HepG2 (cell line): ENCODE results near the gene SFI1. TPM values are rescaled to one million over a fixed set of nuclear protein-coding genes. Genes with fewer than 3 reads are reported as not detected.
A peak's percentile ranks its signal among the peaks of the same experiment; 100 is the strongest.

Experiments used
- BCL3 ChIP-seq: sonication (generic); formaldehyde crosslinking; IDR thresholded peaks from 2 replicates; pipeline ENCODE4 v1.5.1; 2020; ENCODE audit warnings: mild to moderate bottlenecking, missing genetic modification reagents, moderate library complexity
- CC2D1A ChIP-seq: sonication (generic); formaldehyde crosslinking; IDR thresholded peaks from 2 replicates; pipeline ENCODE4 v1.8.1; 2023; ENCODE audit warnings: mild to moderate bottlenecking, missing genetic modification reagents
- EP300 ChIP-seq, 3 experiments: sonication (generic) in 1 of 3; formaldehyde crosslinking in 1 of 3; IDR thresholded peaks; 2 replicates each; pipeline versions ENCODE4 v1.5.1 to v1.6.1; 2011 to 2020; ENCODE audit warnings: low read depth in 2 of 3, low read length in 2 of 3, borderline replicate concordance in 1 of 3, improper control_type of control experiment in 1 of 3, mild to moderate bottlenecking in 1 of 3, missing genetic modification reagents in 1 of 3, moderate library complexity in 1 of 3
- FOXP4 ChIP-seq: sonication (generic); formaldehyde crosslinking; IDR thresholded peaks from 2 replicates; pipeline ENCODE4 v1.4.0; 2020; ENCODE audit warnings: missing genetic modification reagents
- HNF4G ChIP-seq, 2 experiments: sonication (generic) in 1 of 2; formaldehyde crosslinking in 1 of 2; IDR thresholded peaks; 2 replicates each; pipeline versions ENCODE4 v1.4.0 to v1.6.1; 2011 to 2020; ENCODE audit warnings: borderline replicate concordance in 2 of 2, low read depth in 2 of 2, mild to moderate bottlenecking in 2 of 2, low read length in 1 of 2, missing genetic modification reagents in 1 of 2, moderate library complexity in 1 of 2
- NR2C2 ChIP-seq: sonication (generic); formaldehyde crosslinking; IDR thresholded peaks from 2 replicates; pipeline ENCODE4 v1.4.0; 2020; ENCODE audit warnings: missing genetic modification reagents, mild to moderate bottlenecking, moderate library complexity, borderline replicate concordance
- POLR2AphosphoS5 ChIP-seq: IDR thresholded peaks from 2 replicates; pipeline ENCODE4 v1.6.1; 2012; ENCODE audit warnings: low read depth, low read length
- RFXANK ChIP-seq: IDR thresholded peaks from 2 replicates; pipeline ENCODE4 v1.6.1; 2016
- SMARCE1 ChIP-seq: fragments of 450-650 bp; IDR thresholded peaks from 2 replicates; pipeline ENCODE4 v1.6.1; 2017; ENCODE audit warnings: borderline replicate concordance
- THAP9 ChIP-seq: sonication (generic); formaldehyde crosslinking; IDR thresholded peaks from 2 replicates; pipeline ENCODE4; 2020; ENCODE audit warnings: missing genetic modification reagents, mild to moderate bottlenecking, borderline replicate concordance
- YY1 ChIP-seq: IDR thresholded peaks from 2 replicates; pipeline ENCODE4 v1.6.1; 2011; ENCODE audit warnings: low read length, low read depth, moderate library complexity, mild to moderate bottlenecking; ENCODE audit not compliant: insufficient read depth, insufficient replicate concordance
- ZSCAN20 ChIP-seq: sonication (generic); formaldehyde crosslinking; IDR thresholded peaks from 2 replicates; pipeline ENCODE4 v1.4.0; 2020; ENCODE audit warnings: missing genetic modification reagents, mild to moderate bottlenecking, borderline replicate concordance
- ZSCAN9 ChIP-seq: IDR thresholded peaks from 2 replicates; pipeline ENCODE4 v1.6.1; 2016; ENCODE audit warnings: borderline replicate concordance
- ZUFSP ChIP-seq: sonication (generic); formaldehyde crosslinking; IDR thresholded peaks from 2 replicates; pipeline ENCODE4 v1.9.0; 2021; ENCODE audit warnings: missing genetic modification reagents, mild to moderate bottlenecking, borderline replicate concordance
- polyA plus RNA-seq, 8 experiments: library from polyadenylated mRNA; depleted of rRNA in 3 of 8; stranded (reverse) in 7 of 8; unstranded in 1 of 8; fragments of >200 nt; fragmentation: Illumina TruSeq in 4 of 8; extraction: Trizol in 4 of 8; gene quantifications; 2 replicates each; pipeline versions ENCODE4 v1.2.1 to v1.2.3, GENCODE V29; 2011 to 2016; ENCODE audit warnings: low read depth in 4 of 8, missing spikeins in 1 of 8, mixed read lengths in 1 of 8; ENCODE audit not compliant: insufficient read depth in 1 of 8
- total RNA-seq, 5 experiments: library from RNA; depleted of rRNA; stranded (reverse); fragments of >200 nt; fragmentation: Illumina TruSeq; extraction: Trizol; gene quantifications; 2 replicates each; pipeline ENCODE4 v1.2.3, GENCODE V29; 2016; ENCODE audit warnings: low read depth in 1 of 5

Gene SFI1
- total and polyA plus RNA-seq, 2 of the 13 experiments (the other 11 are each of a cell fraction or from before 2014, with no cell fraction given): 20.5 to 40.1 TPM

- no peak for TF ChIP-seq CC2D1A (CRISPR knock-in tag)
- no peak for TF ChIP-seq POLR2AphosphoS5
- TF ChIP-seq THAP9 (CRISPR knock-in tag): no peak
- TF ChIP-seq YY1: no peak
- no peak for TF ChIP-seq BCL3 (CRISPR knock-in tag)
- TF ChIP-seq RFXANK (CRISPR knock-in tag): 0 out of 2 replicates have a peak, but pooled peaks have one; percentile 35
- TF ChIP-seq ZUFSP (CRISPR knock-in tag): no peak
- TF ChIP-seq FOXP4 (CRISPR knock-in tag): peak; percentile 95
- TF ChIP-seq HNF4G (IDR thresholded peaks at IDR 0.05; ENCODE audit: borderline replicate concordance, low read depth, low read length): peak; percentile 39; the same call in 1 of the 2 replicates
- peak; percentile 61; the same call in 1 of the 2 replicates for TF ChIP-seq HNF4G (CRISPR knock-in tag; IDR thresholded peaks at IDR 0.05; ENCODE audit: borderline replicate concordance, low read depth)
- TF ChIP-seq ZSCAN9 (CRISPR knock-in tag): peak; percentile 70; the same call in 1 of the 2 replicates
- TF ChIP-seq SMARCE1: no peak
- peak in 1 of 2 experiments; percentile 94; a peak in 2 of 4 replicates for TF ChIP-seq EP300 (IDR thresholded peaks at IDR 0.05; ENCODE audit: low read depth in 2 of 2, low read length in 2 of 2)
- peak; percentile 79; the same call in 1 of the 2 replicates for TF ChIP-seq EP300 (CRISPR knock-in tag; IDR thresholded peaks at IDR 0.05; ENCODE audit: borderline replicate concordance)
- no peak for TF ChIP-seq ZSCAN20 (CRISPR knock-in tag)
- peak; percentile 75; the same call in 1 of the 2 replicates for TF ChIP-seq NR2C2 (CRISPR knock-in tag)
These were observed 83.5 kb downstream of the SFI1 start (continued) for GRCh38 chr22:31579835-31580242.
